Activated naive CD8-positive, alpha-beta T cell treated with anti-CD3 and anti-CD28 coated beads for 36 hours (primary cell): ENCODE results near the gene ASPG. TPM values are rescaled to one million over a fixed set of nuclear protein-coding genes. Genes with fewer than 3 reads are reported as not detected.

ENCODE experiments used
- DNase-seq: peaks from one replicate; pipeline ENCODE4 v3.0.0; 2021
- H3K27ac Mint-ChIP-seq: one replicate; pipeline ENCODE4 v1.8.0; 2022; ENCODE audit warnings: mild to moderate bottlenecking, moderate library complexity, mixed read lengths
- H3K27me3 Mint-ChIP-seq: one replicate; pipeline ENCODE4 v1.8.0; 2022; ENCODE audit warnings: mild to moderate bottlenecking, mixed read lengths
- H3K36me3 Mint-ChIP-seq: one replicate; pipeline ENCODE4 v1.8.0; 2021; ENCODE audit warnings: mild to moderate bottlenecking, mixed read lengths
- H3K4me1 Mint-ChIP-seq: one replicate; pipeline ENCODE4 v1.8.0; 2021; ENCODE audit warnings: mixed read lengths
- H3K4me3 Mint-ChIP-seq: one replicate; pipeline ENCODE4 v1.8.0; 2022; ENCODE audit warnings: mild to moderate bottlenecking, moderate library complexity, mixed read lengths
- H3K9me3 Mint-ChIP-seq: one replicate; pipeline ENCODE4 v1.8.0; 2022; ENCODE audit warnings: mixed read lengths
- total RNA-seq, 2 experiments: library from RNA; stranded (reverse); gene quantifications; one replicate each; pipeline ENCODE4 v1.2.3, GENCODE V29; 2021

Gene ASPG
- total RNA-seq, 2 experiments from 2014 or later = not detected

GRCh38 chr14:104136472-104137296 is 51.2 kb downstream of the ASPG start:
- H3K4me3 Mint-ChIP-seq = peak overlapping the region; percentile 29
- peaks cover 6% of the 10 kb centered on the region for H3K4me1 Mint-ChIP-seq
- H3K27me3 Mint-ChIP-seq = peaks cover 51% of the 10 kb centered on the region
- no peaks in the 10 kb centered on the region for H3K9me3 Mint-ChIP-seq
- H3K36me3 Mint-ChIP-seq = no peaks in the 10 kb centered on the region
- peak; percentile 17 for DNase-seq
- no peak overlapping the region for H3K27ac Mint-ChIP-seq

GRCh38 chr14:104137297-104138097 is 52.0 kb downstream of the ASPG start:
- Mint-ChIP-seq H3K4me3 (peak overlapping the region; percentile 52), H3K36me3 (no peaks in the 10 kb centered on the region), H3K27me3 (peaks cover 43% of the 10 kb centered on the region), H3K9me3 (no peaks in the 10 kb centered on the region), H3K4me1 (peaks cover 6% of the 10 kb centered on the region), H3K27ac (no peak overlapping the region)
- peak; percentile 81 for DNase-seq

GRCh38 chr14:104138098-104138717 is 52.7 kb downstream of the ASPG start, which contains the start of gene KIF26A:
Gene KIF26A, plus strand, starts transcription at chr14:104138587. Its CDS starts 136 bp downstream, at chr14:104138723.
- Mint-ChIP-seq H3K4me3 (peak within 1 kb of the TSS; percentile 52), H3K36me3 (no peaks in the 10 kb centered on the region), H3K27ac (no peak within 1 kb of the TSS), H3K9me3 (no peaks in the 10 kb centered on the region), H3K27me3 (peaks cover 41% of the 10 kb centered on the region), H3K4me1 (peaks cover 6% of the 10 kb centered on the region)
- peak; percentile 58 for DNase-seq

GRCh38 chr14:104138718-104139459 is 53.4 kb downstream of the ASPG start:
- peaks cover 37% of the 10 kb centered on the region for H3K27me3 Mint-ChIP-seq
- no peaks in the 10 kb centered on the region for H3K36me3 Mint-ChIP-seq
- DNase-seq = no peak
- H3K27ac Mint-ChIP-seq = no peak overlapping the region
- H3K4me1 Mint-ChIP-seq = peaks cover 6% of the 10 kb centered on the region
- peak overlapping the region; percentile 2 for H3K4me3 Mint-ChIP-seq
- H3K9me3 Mint-ChIP-seq = no peaks in the 10 kb centered on the region

GRCh38 chr14:104139460-104140212 is 54.1 kb downstream of the ASPG start:
- DNase-seq = no peak
- Mint-ChIP-seq H3K27ac (no peak overlapping the region), H3K27me3 (peaks cover 30% of the 10 kb centered on the region), H3K4me3 (peak overlapping the region; percentile 2), H3K9me3 (no peaks in the 10 kb centered on the region), H3K36me3 (no peaks in the 10 kb centered on the region), H3K4me1 (peaks cover 6% of the 10 kb centered on the region)

GRCh38 chr14:104140213-104140462 is 54.6 kb downstream of the ASPG start:
- H3K4me1 Mint-ChIP-seq = peaks cover 4% of the 10 kb centered on the region
- no peaks in the 10 kb centered on the region for H3K36me3 Mint-ChIP-seq
- no peak overlapping the region for H3K4me3 Mint-ChIP-seq
- H3K27me3 Mint-ChIP-seq = peaks cover 25% of the 10 kb centered on the region
- no peaks in the 10 kb centered on the region for H3K9me3 Mint-ChIP-seq
- no peak for DNase-seq
- H3K27ac Mint-ChIP-seq = no peak overlapping the region

GRCh38 chr14:104140463-104141331 is 55.2 kb downstream of the ASPG start:
- Mint-ChIP-seq H3K4me3 (no peak overlapping the region), H3K36me3 (no peaks in the 10 kb centered on the region), H3K27ac (no peak overlapping the region), H3K4me1 (peaks cover 4% of the 10 kb centered on the region), H3K27me3 (peaks cover 19% of the 10 kb centered on the region), H3K9me3 (no peaks in the 10 kb centered on the region)
- DNase-seq = no peak

GRCh38 chr14:104141621-104142091 is 56.2 kb downstream of the ASPG start:
- Mint-ChIP-seq H3K36me3 (no peaks in the 10 kb centered on the region), H3K4me1 (peaks cover 4% of the 10 kb centered on the region), H3K9me3 (no peaks in the 10 kb centered on the region), H3K27ac (no peak overlapping the region), H3K27me3 (peaks cover 17% of the 10 kb centered on the region), H3K4me3 (no peak overlapping the region)
- no peak for DNase-seq

GRCh38 chr14:104142136-104142945 is 56.8 kb downstream of the ASPG start:
- H3K9me3 Mint-ChIP-seq = no peaks in the 10 kb centered on the region
- H3K4me3 Mint-ChIP-seq = no peak overlapping the region
- no peak overlapping the region for H3K27ac Mint-ChIP-seq
- H3K36me3 Mint-ChIP-seq = no peaks in the 10 kb centered on the region
- no peak for DNase-seq
- peaks cover 10% of the 10 kb centered on the region for H3K27me3 Mint-ChIP-seq
- H3K4me1 Mint-ChIP-seq = no peaks in the 10 kb centered on the region

GRCh38 chr14:104142946-104143470 is 57.5 kb downstream of the ASPG start:
- Mint-ChIP-seq H3K27ac (no peak overlapping the region), H3K36me3 (no peaks in the 10 kb centered on the region), H3K27me3 (peaks cover 9% of the 10 kb centered on the region), H3K9me3 (no peaks in the 10 kb centered on the region), H3K4me1 (no peaks in the 10 kb centered on the region), H3K4me3 (no peak overlapping the region)
- DNase-seq = no peak

- no peak for DNase-seq
- Mint-ChIP-seq H3K9me3 (no peaks in the 10 kb centered on the region), H3K4me1 (no peaks in the 10 kb centered on the region), H3K27me3 (peaks cover 9% of the 10 kb centered on the region), H3K27ac (no peak overlapping the region), H3K36me3 (no peaks in the 10 kb centered on the region), H3K4me3 (no peak overlapping the region)
These were observed 58.3 kb downstream of the ASPG start for GRCh38 chr14:104143521-104144452.

GRCh38 chr14:104144453-104144790 is 58.9 kb downstream of the ASPG start:
- DNase-seq = no peak
- Mint-ChIP-seq H3K4me1 (no peaks in the 10 kb centered on the region), H3K9me3 (no peaks in the 10 kb centered on the region), H3K27ac (no peak overlapping the region), H3K4me3 (no peak overlapping the region), H3K27me3 (peaks cover 6% of the 10 kb centered on the region), H3K36me3 (no peaks in the 10 kb centered on the region)
